M059J (cell line): Measurements from ENCODE around the gene SLC16A3. TPM values are rescaled to one million over a fixed set of nuclear protein-coding genes. Genes with fewer than 3 reads are reported as not detected.
A peak's percentile ranks its signal among the peaks of the same experiment; 100 is the strongest.

Experiments
- DNase-seq: peaks from one replicate; pipeline ENCODE4 v3.0.0-alpha.2; 2012; ENCODE audit warnings: low read depth
- total RNA-seq: library from RNA; depleted of rRNA; stranded (reverse); fragments of >200 nt; shearing (Covaris generic); gene quantifications from 2 replicates; pipeline ENCODE4 v1.2.3, GENCODE V29; 2014

SLC16A3 gene
- total RNA-seq, 1 experiment from 2014 or later: 84.8 TPM

DNA sequence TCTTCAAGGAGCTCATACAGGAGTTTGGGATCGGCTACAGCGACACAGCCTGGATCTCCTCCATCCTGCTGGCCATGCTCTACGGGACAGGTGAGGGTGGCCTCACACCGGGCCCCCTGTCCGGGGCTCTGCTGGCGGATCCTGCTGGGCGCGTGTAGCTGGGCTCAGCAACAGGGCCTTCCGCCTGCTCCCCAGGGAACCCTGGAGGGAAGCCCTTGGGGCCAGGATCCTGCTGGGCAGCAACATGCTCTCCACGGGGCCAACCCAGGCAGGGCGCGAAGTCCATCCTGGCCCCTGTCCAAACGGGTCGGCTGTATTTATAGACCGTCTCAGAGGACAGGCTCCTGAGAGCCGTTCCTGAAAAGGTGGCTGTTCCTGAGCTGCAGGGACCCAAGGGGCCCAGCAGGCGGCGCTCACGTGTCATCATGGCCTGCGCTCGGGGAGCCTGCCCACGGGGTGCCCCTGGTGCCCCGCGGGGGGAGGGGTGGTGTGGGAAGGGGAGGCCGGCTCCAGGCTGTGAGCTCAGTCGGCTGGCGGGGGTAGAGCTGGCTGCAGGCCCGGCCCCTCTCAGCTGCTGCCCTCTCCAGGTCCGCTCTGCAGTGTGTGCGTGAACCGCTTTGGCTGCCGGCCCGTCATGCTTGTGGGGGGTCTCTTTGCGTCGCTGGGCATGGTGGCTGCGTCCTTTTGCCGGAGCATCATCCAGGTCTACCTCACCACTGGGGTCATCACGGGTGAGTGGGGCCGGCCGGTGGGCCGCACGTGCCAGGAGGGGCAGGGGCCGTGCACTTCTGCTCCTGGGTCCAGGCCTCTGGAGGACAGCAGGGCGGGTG, 7.5 kb downstream of the SLC16A3 start:
- peak; percentile 51 for DNase-seq

GRCh38 chr17:82237083-82237745, 8.4 kb downstream of the SLC16A3 start:
- DNase-seq: no peak

DNA sequence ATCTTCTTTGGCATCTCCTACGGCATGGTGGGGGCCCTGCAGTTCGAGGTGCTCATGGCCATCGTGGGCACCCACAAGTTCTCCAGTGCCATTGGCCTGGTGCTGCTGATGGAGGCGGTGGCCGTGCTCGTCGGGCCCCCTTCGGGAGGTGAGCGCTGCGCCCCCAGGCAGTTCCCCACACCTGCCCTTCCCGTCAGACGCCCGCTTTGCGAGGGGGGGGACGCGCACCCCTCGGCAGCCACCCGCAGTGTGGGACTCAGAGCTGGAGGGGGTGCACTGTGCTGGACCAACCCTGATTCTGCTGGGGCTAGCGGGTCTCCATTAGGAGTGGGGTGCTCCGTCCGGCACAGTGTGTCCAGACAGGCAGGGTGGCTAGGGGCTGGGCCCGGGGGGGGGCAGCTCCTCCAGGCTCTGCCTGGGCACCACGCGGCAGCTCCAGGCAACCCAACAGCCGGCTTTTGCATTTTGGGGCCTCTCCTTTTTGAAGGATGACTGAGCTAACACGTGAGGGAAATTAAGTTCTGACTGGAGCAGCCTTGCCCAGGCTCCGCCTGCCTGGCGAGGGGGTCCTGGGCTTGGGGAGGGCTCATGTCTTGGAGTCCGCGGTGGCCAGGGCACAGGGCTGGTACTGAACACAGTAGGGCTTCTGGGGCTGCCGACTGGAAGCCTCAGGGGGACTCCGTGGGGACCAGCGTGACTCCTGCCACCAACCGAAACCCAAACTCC, 9.1 kb downstream of the SLC16A3 start:
- DNase-seq: no peak

- DNase-seq: no peak
These were observed 9.8 kb downstream of the SLC16A3 start for GRCh38 chr17:82238472-82239201.

- DNase-seq: no peak
These were observed 10.6 kb downstream of the SLC16A3 start for GRCh38 chr17:82239401-82239925.

GRCh38 chr17:82239926-82240505, 11.2 kb downstream of the SLC16A3 start:
- no peak for DNase-seq

GRCh38 chr17:82240506-82241182, 11.8 kb downstream of the SLC16A3 start:
- DNase-seq: no peak

DNA sequence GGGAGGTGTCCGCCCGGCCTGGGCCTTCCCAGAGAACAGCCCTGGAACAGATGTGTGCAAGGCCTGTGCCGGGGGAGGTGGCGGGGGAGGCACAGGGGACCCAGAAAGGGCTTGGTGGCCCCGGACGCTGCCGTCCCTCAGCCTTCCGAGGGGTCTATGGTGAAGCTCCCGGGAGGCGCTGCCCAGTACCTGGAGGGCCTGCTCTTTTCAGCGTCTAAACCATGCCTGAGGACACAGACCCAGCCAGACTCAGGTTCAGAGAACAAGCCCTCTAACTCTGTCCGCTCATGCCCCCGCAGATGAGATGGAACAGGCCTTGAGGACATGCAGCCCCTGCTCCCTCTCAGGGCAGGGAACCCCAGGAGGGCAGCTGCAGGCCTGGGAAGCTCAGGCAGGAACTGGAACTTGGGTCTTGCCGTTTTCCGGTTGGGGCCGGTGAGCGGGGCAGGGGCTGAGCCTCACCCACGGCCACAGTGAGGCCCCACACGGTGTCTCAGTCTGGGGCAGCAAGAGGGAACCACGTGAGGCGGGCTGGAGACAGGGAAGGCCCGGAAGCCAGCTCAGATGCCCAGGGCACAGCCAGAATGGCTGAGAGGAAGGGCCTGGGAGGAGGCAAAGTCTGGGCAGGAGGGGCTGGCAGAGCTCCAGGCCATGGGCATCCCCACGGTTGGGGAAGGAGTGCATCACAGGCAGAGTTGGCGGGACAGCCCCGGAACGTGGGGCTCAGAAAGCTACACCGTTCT, 12.5 kb downstream of the SLC16A3 start:
- DNase-seq: peak; percentile 95

- DNase-seq: no peak
These were observed 13.3 kb downstream of the SLC16A3 start for GRCh38 chr17:82241926-82242697.

- no peak for DNase-seq
These were observed 13.8 kb downstream of the SLC16A3 start for GRCh38 chr17:82242698-82242976.

GRCh38 chr17:82242977-82243647, 14.3 kb downstream of the SLC16A3 start:
- peak; percentile 76 for DNase-seq

GRCh38 chr17:82243648-82244412, 15.0 kb downstream of the SLC16A3 start:
- no peak for DNase-seq

DNA sequence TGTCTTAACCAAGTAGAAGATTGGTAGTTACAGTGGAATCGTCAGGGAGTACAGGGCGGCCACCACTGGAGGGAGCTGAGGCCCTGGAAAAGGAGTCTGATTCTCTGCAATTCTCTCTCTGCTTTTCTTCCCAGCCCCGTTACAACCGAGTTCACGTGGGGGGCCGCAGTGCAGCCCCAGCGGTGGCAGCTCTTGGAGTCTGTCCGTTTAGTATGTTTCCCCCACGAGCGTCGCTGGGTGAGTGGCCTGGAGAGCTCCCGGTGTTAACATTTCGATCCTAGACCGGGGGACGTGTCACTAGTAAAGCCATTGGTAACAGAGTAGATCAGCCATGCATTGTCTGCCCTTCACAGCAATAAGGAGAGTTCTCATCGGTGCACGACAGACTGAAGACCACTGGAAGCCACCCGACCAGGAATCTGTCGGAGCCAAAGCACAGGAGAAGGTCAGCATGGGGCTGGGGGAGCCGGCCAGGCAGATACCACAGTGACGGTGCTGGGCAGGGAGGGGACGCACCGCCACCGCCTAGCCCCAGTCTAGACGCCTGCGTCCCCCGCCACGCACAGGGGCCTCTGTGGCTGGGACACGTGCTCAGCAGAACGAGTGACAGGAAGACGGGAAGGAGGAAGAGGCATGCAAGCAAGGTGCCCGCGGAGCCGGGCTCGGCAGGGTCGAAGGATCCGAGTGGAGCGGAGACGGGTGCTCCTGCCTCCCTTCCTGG, 15.7 kb downstream of the SLC16A3 start:
- no peak for DNase-seq

GRCh38 chr17:82245134-82246039, 16.5 kb downstream of the SLC16A3 start:
- no peak for DNase-seq

DNA sequence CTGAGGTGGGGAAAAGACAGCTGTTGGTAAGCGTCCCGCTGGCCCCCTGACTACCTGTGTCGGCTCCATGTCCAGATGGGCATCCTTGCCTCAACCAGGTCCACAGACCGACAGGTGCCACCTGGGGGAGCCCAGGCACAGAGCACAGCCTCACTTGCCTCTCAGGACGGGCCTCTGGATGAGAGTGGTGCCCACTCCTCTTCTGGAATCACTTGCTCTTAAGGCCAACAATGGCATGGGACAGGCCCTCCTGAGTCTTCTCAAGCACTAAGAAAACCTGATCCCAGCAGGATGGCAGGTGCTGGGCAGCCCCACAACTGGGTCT, 17.2 kb downstream of the SLC16A3 start:
- DNase-seq: no peak
